ENCODE data around the gene USP20.

The USP20 gene

GRCh38 chr9:129867136-129868022, 32.1 kb downstream of the USP20 start:
- no peak for ATAC-seq (ENCODE audit: low read depth)
- Histone ChIP-seq H3K9me3 (ENCODE audit: severe bottlenecking) (no peaks in the 10 kb centered on the region), H3K27me3 (ENCODE audit: insufficient read depth, poor library complexity, severe bottlenecking) (no peaks in the 10 kb centered on the region), H3K4me3 (ENCODE audit: severe bottlenecking) (no peak overlapping the region), H3K4me1 (ENCODE audit: insufficient read depth, poor library complexity, severe bottlenecking) (peaks cover 12% of the 10 kb centered on the region), H3K36me3 (ENCODE audit: low read depth) (peaks cover 11% of the 10 kb centered on the region), H3K27ac (ENCODE audit: poor library complexity, severe bottlenecking) (no peak overlapping the region)
- no peak for TF ChIP-seq CTCF (IDR thresholded peaks at IDR 0.05; ENCODE audit: poor library complexity, severe bottlenecking)
- no peak for DNase-seq (ENCODE audit: low spot score)

DNA sequence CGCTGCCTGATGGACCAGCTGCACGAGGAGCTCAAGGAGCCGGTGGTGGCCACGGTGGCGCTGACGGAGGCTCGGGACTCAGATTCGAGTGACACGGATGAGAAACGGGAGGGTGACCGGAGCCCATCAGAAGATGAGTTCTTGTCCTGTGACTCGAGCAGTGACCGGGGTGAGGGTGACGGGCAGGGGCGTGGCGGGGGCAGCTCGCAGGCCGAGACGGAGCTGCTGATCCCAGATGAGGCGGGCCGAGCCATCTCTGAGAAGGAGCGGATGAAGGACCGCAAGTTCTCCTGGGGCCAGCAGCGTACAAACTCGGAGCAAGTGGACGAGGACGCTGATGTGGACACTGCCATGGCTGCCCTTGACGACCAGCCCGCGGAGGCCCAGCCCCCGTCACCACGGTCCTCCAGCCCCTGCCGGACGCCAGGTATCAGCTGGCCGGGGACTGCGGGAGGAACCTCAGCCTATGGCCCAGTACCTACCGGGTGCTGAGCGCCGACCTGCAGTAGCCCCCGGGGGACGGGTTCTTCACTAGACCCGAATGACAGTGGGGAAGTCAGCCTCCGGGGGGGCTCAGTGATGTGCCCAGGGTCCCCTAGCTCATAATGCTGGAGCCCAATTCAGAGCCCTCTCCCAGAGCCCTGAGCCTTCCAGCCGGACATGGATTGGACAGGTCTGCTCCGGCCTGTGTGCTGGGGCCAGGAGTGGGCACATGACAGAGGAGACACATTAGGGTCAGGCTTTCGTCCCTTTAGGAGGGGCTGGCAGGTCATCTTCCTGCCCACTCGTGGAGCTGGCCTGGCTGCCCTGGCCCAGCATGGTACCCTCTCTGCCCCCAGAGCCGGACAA, 33.0 kb downstream of the USP20 start:
- Histone ChIP-seq H3K36me3 (ENCODE audit: low read depth) (peaks cover 11% of the 10 kb centered on the region), H3K27ac (ENCODE audit: poor library complexity, severe bottlenecking) (no peak overlapping the region), H3K27me3 (ENCODE audit: insufficient read depth, poor library complexity, severe bottlenecking) (no peaks in the 10 kb centered on the region), H3K4me3 (ENCODE audit: severe bottlenecking) (no peak overlapping the region), H3K9me3 (ENCODE audit: severe bottlenecking) (no peaks in the 10 kb centered on the region), H3K4me1 (ENCODE audit: insufficient read depth, poor library complexity, severe bottlenecking) (peaks cover 4% of the 10 kb centered on the region)
- ATAC-seq (ENCODE audit: low read depth) (no peak), DNase-seq (ENCODE audit: low spot score) (no peak)
- TF ChIP-seq CTCF (IDR thresholded peaks at IDR 0.05; ENCODE audit: poor library complexity, severe bottlenecking) = no peak

DNA sequence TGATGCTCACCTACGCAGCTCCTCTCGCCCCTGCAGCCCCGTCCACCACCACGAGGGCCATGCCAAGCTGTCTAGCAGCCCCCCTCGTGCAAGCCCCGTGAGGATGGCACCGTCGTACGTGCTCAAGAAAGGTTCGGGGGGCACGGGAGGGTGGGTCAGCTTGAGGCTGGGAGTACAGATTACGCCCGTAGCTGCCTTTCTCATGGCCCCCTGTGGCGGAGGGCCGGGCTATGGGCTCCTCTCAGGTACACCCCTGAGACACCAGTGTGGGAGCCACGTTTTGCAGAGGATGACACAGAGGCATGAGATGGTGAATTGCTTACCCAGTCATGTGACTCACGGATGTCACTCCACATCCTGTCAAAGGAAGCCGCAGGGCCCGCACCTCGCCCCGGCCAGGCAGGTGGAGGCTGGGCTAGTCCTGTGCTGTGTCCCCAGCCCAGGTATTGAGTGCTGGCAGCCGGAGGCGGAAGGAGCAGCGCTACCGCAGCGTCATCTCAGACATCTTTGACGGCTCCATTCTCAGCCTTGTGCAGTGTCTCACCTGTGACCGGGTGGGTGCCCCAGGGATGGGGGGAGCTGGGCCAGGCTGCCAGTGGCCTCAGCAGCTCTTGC, 33.7 kb downstream of the USP20 start:
- no peaks in the 10 kb centered on the region for H3K9me3 ChIP-seq (ENCODE audit: severe bottlenecking)
- H3K4me3 ChIP-seq (ENCODE audit: severe bottlenecking) = no peak overlapping the region
- H3K27ac ChIP-seq (ENCODE audit: poor library complexity, severe bottlenecking) = no peak overlapping the region
- DNase-seq (ENCODE audit: low spot score) = no peak
- H3K27me3 ChIP-seq (ENCODE audit: insufficient read depth, poor library complexity, severe bottlenecking) = no peaks in the 10 kb centered on the region
- peaks cover 7% of the 10 kb centered on the region for H3K36me3 ChIP-seq (ENCODE audit: low read depth)
- ATAC-seq (ENCODE audit: low read depth) = peak; percentile 51; the same call in 2 of the 3 replicates
- TF ChIP-seq CTCF (IDR thresholded peaks at IDR 0.05; ENCODE audit: poor library complexity, severe bottlenecking) = no peak
- no peaks in the 10 kb centered on the region for H3K4me1 ChIP-seq (ENCODE audit: insufficient read depth, poor library complexity, severe bottlenecking)

- DNase-seq (ENCODE audit: low spot score) = no peak
- H3K27me3 ChIP-seq (ENCODE audit: insufficient read depth, poor library complexity, severe bottlenecking) = no peaks in the 10 kb centered on the region
- peaks cover 5% of the 10 kb centered on the region for H3K36me3 ChIP-seq (ENCODE audit: low read depth)
- ATAC-seq (ENCODE audit: low read depth) = no peak
- no peak for TF ChIP-seq CTCF (IDR thresholded peaks at IDR 0.05; ENCODE audit: poor library complexity, severe bottlenecking)
- no peaks in the 10 kb centered on the region for H3K9me3 ChIP-seq (ENCODE audit: severe bottlenecking)
- H3K4me3 ChIP-seq (ENCODE audit: severe bottlenecking) = no peak overlapping the region
- H3K4me1 ChIP-seq (ENCODE audit: insufficient read depth, poor library complexity, severe bottlenecking) = no peaks in the 10 kb centered on the region
- no peak overlapping the region for H3K27ac ChIP-seq (ENCODE audit: poor library complexity, severe bottlenecking)
Measured at GRCh38 chr9:129869585-129870501, 34.6 kb downstream of the USP20 start.
